ENCODE measurements around the gene GNAQ. TPM values are rescaled to one million over a fixed set of nuclear protein-coding genes. Genes with fewer than 3 reads are reported as not detected.
A peak's percentile ranks its signal among the peaks of the same experiment; 100 is the strongest.

GNAQ gene
- total RNA-seq, 1 experiment from 2014 or later, result 0.51 TPM

GRCh38 chr9:77978086-77978781, 53.4 kb downstream of the GNAQ start:
- intact Hi-C loops (cut with micrococcal nuclease), result no loop called here
- ATAC-seq, result peak; percentile 29; the same call in 1 of the 2 replicates
- CTCF ChIA-PET, result no interaction called here
- no peak overlapping the region for H3K4me3 ChIP-seq (ENCODE audit: low read length)
- no peaks in the 10 kb centered on the region for H4K20me1 ChIP-seq (ENCODE audit: low read length)
- no peaks in the 10 kb centered on the region for H3K27me3 ChIP-seq (ENCODE audit: low read length)
- no peak overlapping the region for H3K27ac ChIP-seq (ENCODE audit: low read length)
- no peak for DNase-seq
- no peak overlapping the region for H3K9ac ChIP-seq (ENCODE audit: low read length)
- no peaks in the 10 kb centered on the region for H3K9me2 ChIP-seq (replicated peaks; ENCODE audit: low read length)
- H3K4me1 ChIP-seq (ENCODE audit: insufficient read depth, low read length), result no peaks in the 10 kb centered on the region
- H3K4me2 ChIP-seq (ENCODE audit: low read length), result no peak overlapping the region
- H3K79me2 ChIP-seq (ENCODE audit: low read length), result no peaks in the 10 kb centered on the region
- no peak for TF ChIP-seq EZH2phosphoT487 (IDR thresholded peaks at IDR 0.05; ENCODE audit: borderline replicate concordance, low read length)
- no peak for TF ChIP-seq CTCF (conservative IDR thresholded peaks at IDR 0.05; ENCODE audit: low read depth, low read length)
- no peak for TF ChIP-seq EZH2 (IDR thresholded peaks at IDR 0.05; ENCODE audit: low read length, unreplicated experiment)
- no peaks in the 10 kb centered on the region for H3K9me3 ChIP-seq (ENCODE audit: low read length)
- H2AFZ ChIP-seq (ENCODE audit: low read length), result no peak overlapping the region
- POLR2A ChIA-PET (ENCODE audit: unreplicated experiment), result no interaction called here
- H3F3A ChIP-seq (ENCODE audit: low read length, unreplicated experiment), result no peaks in the 10 kb centered on the region
- no TSS peak for BruUV-seq (replicated peaks)
- no peaks in the 10 kb centered on the region for H3K36me3 ChIP-seq (ENCODE audit: low read depth, low read length)

DNA sequence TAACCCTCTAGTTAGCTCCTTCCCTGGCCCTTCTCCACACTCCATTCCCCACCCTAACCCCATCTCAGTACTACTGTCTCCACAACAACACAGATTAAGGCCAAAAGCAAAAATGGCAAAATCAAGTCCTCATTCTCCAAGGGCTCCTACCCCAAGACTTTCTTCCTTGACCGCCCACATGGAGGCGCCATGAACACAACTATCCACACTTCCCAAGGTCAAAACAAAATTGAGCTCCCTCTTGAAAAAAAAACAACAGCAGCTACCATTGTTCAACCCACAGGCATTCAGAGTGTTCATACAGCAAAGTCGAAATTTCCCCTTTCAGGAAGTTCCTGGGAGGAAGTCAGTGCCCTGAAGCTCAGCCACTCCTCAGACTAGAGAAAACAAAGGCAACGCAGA, 54.4 kb downstream of the GNAQ start:
- Histone ChIP-seq H3K9me3 (ENCODE audit: low read length) (no peaks in the 10 kb centered on the region), H3K9ac (ENCODE audit: low read length) (no peak overlapping the region), H3K9me2 (replicated peaks; ENCODE audit: low read length) (no peaks in the 10 kb centered on the region), H3K36me3 (ENCODE audit: low read depth, low read length) (no peaks in the 10 kb centered on the region), H3K4me3 (ENCODE audit: low read length) (no peak overlapping the region), H3K27me3 (ENCODE audit: low read length) (no peaks in the 10 kb centered on the region), H4K20me1 (ENCODE audit: low read length) (no peaks in the 10 kb centered on the region), H2AFZ (ENCODE audit: low read length) (no peak overlapping the region), H3K27ac (ENCODE audit: low read length) (no peak overlapping the region), H3F3A (ENCODE audit: low read length, unreplicated experiment) (no peaks in the 10 kb centered on the region), H3K79me2 (ENCODE audit: low read length) (no peaks in the 10 kb centered on the region), H3K4me2 (ENCODE audit: low read length) (no peak overlapping the region), H3K4me1 (ENCODE audit: insufficient read depth, low read length) (no peaks in the 10 kb centered on the region)
- CTCF ChIA-PET, result no interaction called here
- POLR2A ChIA-PET (ENCODE audit: unreplicated experiment), result no interaction called here
- intact Hi-C loops (cut with micrococcal nuclease), result no loop called here
- no peak for TF ChIP-seq EZH2phosphoT487 (IDR thresholded peaks at IDR 0.05; ENCODE audit: borderline replicate concordance, low read length)
- TF ChIP-seq CTCF (conservative IDR thresholded peaks at IDR 0.05; ENCODE audit: low read depth, low read length), result peak; percentile 41
- no TSS peak for BruUV-seq (replicated peaks)
- ATAC-seq (no peak), DNase-seq (no peak)

DNA sequence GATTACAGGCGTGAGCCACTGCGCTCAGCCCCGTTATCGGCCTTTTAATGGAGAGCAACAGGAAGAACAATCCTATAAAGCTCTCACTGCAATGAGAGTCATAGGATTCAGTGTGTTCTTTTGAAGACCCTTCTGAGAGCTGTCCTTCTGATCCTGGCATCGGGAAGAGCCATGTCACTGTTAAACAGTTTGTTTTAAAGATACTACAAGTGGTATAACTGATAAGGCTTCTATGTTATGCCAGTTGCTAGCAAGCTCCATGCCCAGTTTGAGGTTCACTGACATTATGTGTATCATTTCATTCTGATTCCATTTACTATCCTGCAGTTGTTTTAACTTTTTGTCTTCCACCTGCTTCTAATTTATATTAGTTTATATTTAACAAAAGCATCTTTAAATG, 55.8 kb downstream of the GNAQ start:
- ATAC-seq, result no peak
- intact Hi-C loops (cut with micrococcal nuclease), result no loop called here
- no peaks in the 10 kb centered on the region for H3K9me2 ChIP-seq (replicated peaks; ENCODE audit: low read length)
- no peak overlapping the region for H3K27ac ChIP-seq (ENCODE audit: low read length)
- POLR2A ChIA-PET (ENCODE audit: unreplicated experiment), result no interaction called here
- no peak overlapping the region for H2AFZ ChIP-seq (ENCODE audit: low read length)
- TF ChIP-seq EZH2phosphoT487 (IDR thresholded peaks at IDR 0.05; ENCODE audit: borderline replicate concordance, low read length), result no peak
- TF ChIP-seq EZH2 (IDR thresholded peaks at IDR 0.05; ENCODE audit: low read length, unreplicated experiment), result no peak
- TF ChIP-seq CTCF (conservative IDR thresholded peaks at IDR 0.05; ENCODE audit: low read depth, low read length), result no peak
- H3K27me3 ChIP-seq (ENCODE audit: low read length), result no peaks in the 10 kb centered on the region
- CTCF ChIA-PET, result no interaction called here
- no peak overlapping the region for H3K9ac ChIP-seq (ENCODE audit: low read length)
- no peaks in the 10 kb centered on the region for H3K4me1 ChIP-seq (ENCODE audit: insufficient read depth, low read length)
- no peaks in the 10 kb centered on the region for H4K20me1 ChIP-seq (ENCODE audit: low read length)
- no peak overlapping the region for H3K4me3 ChIP-seq (ENCODE audit: low read length)
- BruUV-seq (replicated peaks), result no TSS peak
- DNase-seq, result no peak
- no peaks in the 10 kb centered on the region for H3F3A ChIP-seq (ENCODE audit: low read length, unreplicated experiment)
- no peaks in the 10 kb centered on the region for H3K9me3 ChIP-seq (ENCODE audit: low read length)
- no peaks in the 10 kb centered on the region for H3K36me3 ChIP-seq (ENCODE audit: low read depth, low read length)
- H3K79me2 ChIP-seq (ENCODE audit: low read length), result no peaks in the 10 kb centered on the region
- no peak overlapping the region for H3K4me2 ChIP-seq (ENCODE audit: low read length)
